PC-9 (cell line): Measurements from ENCODE around the gene GALNT2. TPM values are rescaled to one million over a fixed set of nuclear protein-coding genes. Genes with fewer than 3 reads are reported as not detected.

Experiments used
- BruUV-seq: library from RNA; stranded (reverse); fragments of 400-500 nt; replicated peaks from 2 replicates; lab custom pipeline; 2021; lab: Mats Ljungman, UMichigan
- CTCF ChIA-PET: fragments of 300-600 bp; sonication (Branson Sonifier 250); formaldehyde crosslinking; loops from one replicate; lab custom pipeline; 2022; ENCODE audit warnings: antibody characterized with exemption; lab: Charles Lee
- POLR2A ChIA-PET: fragments of 300-600 bp; sonication (Branson Sonifier 250); formaldehyde crosslinking; loops from one replicate; lab custom pipeline; 2022; ENCODE audit warnings: antibody characterized with exemption; ENCODE audit not compliant: unreplicated experiment; lab: Charles Lee
- DNase-seq, 2 experiments: peaks; one replicate each; pipeline versions ENCODE4 v3.0.0 to v3.0.0-alpha.2; 2015 to 2022; ENCODE audit warnings: mixed read lengths in 1 of 2
- H2AFZ ChIP-seq: fragments of 200-600 bp; sonication (generic); 2 replicates; pipeline ENCODE4 v1.8.1; 2017; ENCODE audit warnings: antibody characterized with exemption
- H3F3A ChIP-seq: fragments of 200-600 bp; sonication (generic); 2 replicates; pipeline ENCODE4 v1.8.1; 2017; ENCODE audit warnings: antibody characterized with exemption, mild to moderate bottlenecking, low read depth; ENCODE audit not compliant: insufficient read depth
- H3K27ac ChIP-seq: fragments of 200-600 bp; sonication (generic); 2 replicates; pipeline ENCODE4 v1.6.1; 2016; ENCODE audit warnings: mixed run types
- H3K27me3 ChIP-seq: fragments of 200-600 bp; sonication (generic); 2 replicates; pipeline ENCODE4 v1.6.1; 2016; ENCODE audit warnings: low read depth, mixed run types; ENCODE audit not compliant: insufficient read depth
- H3K36me3 ChIP-seq: fragments of 200-600 bp; sonication (generic); 2 replicates; pipeline ENCODE4 v1.6.1; 2016; ENCODE audit warnings: low read depth, mixed run types
- H3K4me1 ChIP-seq: fragments of 200-600 bp; sonication (generic); replicated peaks from 2 replicates; pipeline ENCODE4 v1.6.1; 2016; ENCODE audit warnings: mixed run types; ENCODE audit not compliant: insufficient read depth
- H3K4me2 ChIP-seq: fragments of 200-600 bp; sonication (generic); 2 replicates; pipeline ENCODE4 v1.6.1; 2017; ENCODE audit warnings: mixed run types
- H3K4me3 ChIP-seq: fragments of 200-600 bp; sonication (generic); 2 replicates; pipeline ENCODE4 v1.6.1; 2016; ENCODE audit warnings: mixed run types
- H3K79me2 ChIP-seq: fragments of 200-600 bp; sonication (generic); 2 replicates; pipeline ENCODE4 v1.6.1; 2017; ENCODE audit warnings: low read depth, mixed run types
- H3K9me2 ChIP-seq: fragments of 200-600 bp; sonication (generic); 2 replicates; pipeline ENCODE4 v1.8.1; 2017; ENCODE audit warnings: mild to moderate bottlenecking; ENCODE audit not compliant: insufficient read depth
- H3K9me3 ChIP-seq: fragments of 200-600 bp; sonication (generic); 2 replicates; pipeline ENCODE4 v1.8.1; 2016; ENCODE audit warnings: low read depth; ENCODE audit not compliant: insufficient read depth
- H4K20me1 ChIP-seq: fragments of 200-600 bp; sonication (generic); 2 replicates; pipeline ENCODE4 v1.8.1; 2017; ENCODE audit not compliant: insufficient read depth
- EZH2 ChIP-seq: fragments of 200-600 bp; sonication (generic); IDR thresholded peaks from 2 replicates; pipeline ENCODE4 v1.8.0; 2017; ENCODE audit warnings: antibody characterized with exemption, low read depth
- intact Hi-C: fragments of 100-400 bp; cut with micrococcal nuclease; formaldehyde crosslinking; loops from one replicate; pipeline ENCODE4 v1.10.0; 2022; ENCODE audit not compliant: unreplicated experiment
- total RNA-seq: library from RNA; stranded (reverse); gene quantifications from 2 replicates; pipeline ENCODE4 v1.2.3, GENCODE V29; 2021
- TF ChIP-seq, protein P1 (sequence below): fragments of 200-600 bp; sonication (generic); conservative IDR thresholded peaks from 2 replicates; pipeline ENCODE4 v1.6.1; 2017; ENCODE audit warnings: mixed run types, antibody characterized with exemption, mild to moderate bottlenecking, moderate library complexity

GALNT2 gene
- total RNA-seq, 1 experiment from 2014 or later: 121 TPM

- Histone ChIP-seq H3K4me2 (no peak overlapping the region), H3K27ac (no peak overlapping the region), H2AFZ (no peak overlapping the region), H3K9me2 (no peaks in the 10 kb centered on the region), H3K9me3 (no peaks in the 10 kb centered on the region), H4K20me1 (no peaks in the 10 kb centered on the region), H3K4me3 (no peak overlapping the region), H3K79me2 (no peaks in the 10 kb centered on the region), H3K36me3 (no peaks in the 10 kb centered on the region), H3K27me3 (no peaks in the 10 kb centered on the region), H3F3A (no peaks in the 10 kb centered on the region), H3K4me1 (no peaks in the 10 kb centered on the region)
- intact Hi-C loops: no loop called here
- ChIA-PET CTCF (interaction anchor here (0.6 kb wide), 1 partner anchor 521 kb away, joined by 3 read pairs; no protein-coding TSS in a partner anchor), POLR2A (interaction anchor here (0.6 kb wide), 1 partner anchor 521 kb away, joined by 3 read pairs; the partner anchor contains the start of gene CAPN9)
- no peak for DNase-seq
- TF ChIP-seq, protein P1, sequence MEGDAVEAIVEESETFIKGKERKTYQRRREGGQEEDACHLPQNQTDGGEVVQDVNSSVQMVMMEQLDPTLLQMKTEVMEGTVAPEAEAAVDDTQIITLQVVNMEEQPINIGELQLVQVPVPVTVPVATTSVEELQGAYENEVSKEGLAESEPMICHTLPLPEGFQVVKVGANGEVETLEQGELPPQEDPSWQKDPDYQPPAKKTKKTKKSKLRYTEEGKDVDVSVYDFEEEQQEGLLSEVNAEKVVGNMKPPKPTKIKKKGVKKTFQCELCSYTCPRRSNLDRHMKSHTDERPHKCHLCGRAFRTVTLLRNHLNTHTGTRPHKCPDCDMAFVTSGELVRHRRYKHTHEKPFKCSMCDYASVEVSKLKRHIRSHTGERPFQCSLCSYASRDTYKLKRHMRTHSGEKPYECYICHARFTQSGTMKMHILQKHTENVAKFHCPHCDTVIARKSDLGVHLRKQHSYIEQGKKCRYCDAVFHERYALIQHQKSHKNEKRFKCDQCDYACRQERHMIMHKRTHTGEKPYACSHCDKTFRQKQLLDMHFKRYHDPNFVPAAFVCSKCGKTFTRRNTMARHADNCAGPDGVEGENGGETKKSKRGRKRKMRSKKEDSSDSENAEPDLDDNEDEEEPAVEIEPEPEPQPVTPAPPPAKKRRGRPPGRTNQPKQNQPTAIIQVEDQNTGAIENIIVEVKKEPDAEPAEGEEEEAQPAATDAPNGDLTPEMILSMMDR: no peak
- no peak for TF ChIP-seq EZH2
- no TSS peak for BruUV-seq
Measured at GRCh38 chr1:230226007-230226800, 159.2 kb downstream of the GALNT2 start.

GRCh38 chr1:230226814-230227213 lies 159.8 kb downstream of the GALNT2 start:
- BruUV-seq: no TSS peak
- Histone ChIP-seq H3F3A (no peaks in the 10 kb centered on the region), H3K36me3 (no peaks in the 10 kb centered on the region), H3K9me3 (no peaks in the 10 kb centered on the region), H3K4me3 (no peak overlapping the region), H3K27ac (no peak overlapping the region), H3K4me1 (no peaks in the 10 kb centered on the region), H3K9me2 (no peaks in the 10 kb centered on the region), H3K27me3 (no peaks in the 10 kb centered on the region), H3K4me2 (no peak overlapping the region), H3K79me2 (no peaks in the 10 kb centered on the region), H2AFZ (no peak overlapping the region), H4K20me1 (no peaks in the 10 kb centered on the region)
- intact Hi-C loops: no loop called here
- ChIA-PET POLR2A (no interaction called here), CTCF (interaction anchor here (0.6 kb wide), 1 partner anchor 522 kb away, joined by 3 read pairs; no protein-coding TSS in a partner anchor)
- TF ChIP-seq EZH2: no peak
- TF ChIP-seq, protein P1: no peak
- DNase-seq: no peak

- Histone ChIP-seq H3K36me3 (no peaks in the 10 kb centered on the region), H2AFZ (no peak overlapping the region), H3K27me3 (no peaks in the 10 kb centered on the region), H3K4me1 (no peaks in the 10 kb centered on the region), H3K4me2 (no peak overlapping the region), H3K27ac (no peak overlapping the region), H3K79me2 (no peaks in the 10 kb centered on the region), H3K9me2 (no peaks in the 10 kb centered on the region), H3F3A (no peaks in the 10 kb centered on the region), H3K9me3 (no peaks in the 10 kb centered on the region), H3K4me3 (no peak overlapping the region), H4K20me1 (no peaks in the 10 kb centered on the region)
- intact Hi-C loops: no loop called here
- TF ChIP-seq, protein P1: no peak
- TF ChIP-seq EZH2: no peak
- no peak for DNase-seq
- CTCF ChIA-PET: no interaction called here
- POLR2A ChIA-PET: no interaction called here
- no TSS peak for BruUV-seq
Measured at GRCh38 chr1:230228236-230228897, 161.3 kb downstream of the GALNT2 start.
